Myocyte (in vitro differentiated cells): ENCODE measurements around the gene VAMP3. TPM values are rescaled to one million over a fixed set of nuclear protein-coding genes. Genes with fewer than 3 reads are reported as not detected.
A peak's percentile ranks its signal among the peaks of the same experiment; 100 is the strongest.
"Not testable (repeated sequence)": the region's sequence is repeated elsewhere in the genome, so short reads cannot be mapped to it uniquely, and the experiment has no call there.

ENCODE experiments used
- DNase-seq: peaks from one replicate; pipeline ENCODE4 v3.0.0-alpha.2; 2012; ENCODE audit warnings: low read depth
- total RNA-seq: library from RNA; depleted of rRNA; stranded (reverse); fragments of >200 nt; gene quantifications from 2 replicates; pipeline ENCODE4 v1.2.3, GENCODE V29; 2014

The VAMP3 gene
- total RNA-seq, 1 donor from 2014 or later: 137 TPM

- DNase-seq: no peak
Measured at GRCh38 chr1:7767176-7767575, 3.9 kb upstream of the VAMP3 start.

- no peak for DNase-seq
Measured at GRCh38 chr1:7768583-7768982, 2.5 kb upstream of the VAMP3 start.

- no peak for DNase-seq
Measured at GRCh38 chr1:7769673-7770412, 1.3 kb upstream of the VAMP3 start.

GRCh38 chr1:7770669-7770996, 463 bp upstream of the VAMP3 start:
- no peak for DNase-seq

- no peak for DNase-seq
Measured at GRCh38 chr1:7771823-7772299, 765 bp downstream of the VAMP3 start.

- DNase-seq: no peak
Measured at GRCh38 chr1:7777591-7777990, 6.5 kb downstream of the VAMP3 start.

GRCh38 chr1:7778133-7778628, 7.1 kb downstream of the VAMP3 start:
- no peak for DNase-seq

GRCh38 chr1:7780976-7781375, 9.9 kb downstream of the VAMP3 start:
- DNase-seq: no peak

- DNase-seq: no peak
Measured at GRCh38 chr1:7781501-7781900, 10.4 kb downstream of the VAMP3 start.

GRCh38 chr1:7781923-7782495, 10.9 kb downstream of the VAMP3 start:
- DNase-seq: no peak

GRCh38 chr1:7783178-7783711, 12.1 kb downstream of the VAMP3 start:
- DNase-seq: peak; percentile 67

GRCh38 chr1:7783826-7784491, 12.9 kb downstream of the VAMP3 start, which contains the start of gene PER3:
Gene PER3, plus strand, starts transcription at chr1:7784291. Its CDS starts 587 bp downstream, at chr1:7784878.
- peak; percentile 97 for DNase-seq

- DNase-seq: peak; percentile 30
Measured at GRCh38 chr1:7784492-7785071, 13.5 kb downstream of the VAMP3 start.

- no peak for DNase-seq
Measured at GRCh38 chr1:7785108-7785507, 14.0 kb downstream of the VAMP3 start.

- no peak for DNase-seq
Measured at GRCh38 chr1:7786795-7787194, 15.7 kb downstream of the VAMP3 start.

GRCh38 chr1:7789828-7790227, 18.7 kb downstream of the VAMP3 start:
- no peak for DNase-seq

GRCh38 chr1:7791027-7791426, 19.9 kb downstream of the VAMP3 start:
- not testable (repeated sequence) for DNase-seq

- no peak for DNase-seq
Measured at GRCh38 chr1:7795406-7795805, 24.3 kb downstream of the VAMP3 start.

- DNase-seq: no peak
Measured at GRCh38 chr1:7805460-7805859, 34.4 kb downstream of the VAMP3 start.

GRCh38 chr1:7808253-7808844, 37.3 kb downstream of the VAMP3 start:
- peak; percentile 46 for DNase-seq

GRCh38 chr1:7809742-7810141, 38.6 kb downstream of the VAMP3 start:
- DNase-seq: no peak
